Keratinocyte (primary cell): ENCODE data around the gene UCK2. TPM values are rescaled to one million over a fixed set of nuclear protein-coding genes. Genes with fewer than 3 reads are reported as not detected.

Experiments
- DNase-seq: peaks from one replicate; pipeline ENCODE4 v3.0.0-alpha.2; 2011; ENCODE audit warnings: low read depth, missing footprints, low spot score
- FAIRE-seq: peaks from 2 replicates; lab custom pipeline; 2011; peaks lifted over from hg19 to GRCh38; lab: Jason Lieb, UNC
- H2AFZ ChIP-seq: 2 replicates; pipeline ENCODE4 v1.6.0; 2012; ENCODE audit warnings: low read length, control low read depth, inconsistent platforms; ENCODE audit not compliant: control insufficient read depth
- H3K27ac ChIP-seq: 2 replicates; pipeline ENCODE4 v1.5.1; 2011; ENCODE audit warnings: low read length; ENCODE audit not compliant: control insufficient read depth, insufficient read depth
- H3K27me3 ChIP-seq: 3 replicates; pipeline ENCODE4 v1.6.0; 2011; ENCODE audit warnings: low read length; ENCODE audit not compliant: control insufficient read depth, insufficient read depth; ENCODE audit errors: extremely low read depth
- H3K36me3 ChIP-seq, 2 experiments: 2 replicates in 1 of 2; 3 replicates in 1 of 2; pipeline ENCODE4 v1.5.1; 2011; ENCODE audit warnings: low read length in 2 of 2, mild to moderate bottlenecking in 1 of 2; ENCODE audit not compliant: control insufficient read depth in 2 of 2, insufficient read depth in 2 of 2; ENCODE audit errors: extremely low read depth in 1 of 2
- H3K4me1 ChIP-seq: 3 replicates; pipeline ENCODE4 v1.5.1; 2011; ENCODE audit warnings: low read length; ENCODE audit not compliant: control insufficient read depth, insufficient read depth; ENCODE audit errors: extremely low read depth
- H3K4me2 ChIP-seq: 3 replicates; pipeline ENCODE4 v1.6.0; 2011; ENCODE audit warnings: low read depth, low read length; ENCODE audit not compliant: control insufficient read depth, insufficient read depth; ENCODE audit errors: extremely low read depth
- H3K4me3 ChIP-seq, 3 experiments: fragments of 200-600 bp in 1 of 3; sonication (generic) in 1 of 3; 2 replicates in 2 of 3; 3 replicates in 1 of 3; pipeline ENCODE4 v1.5.1; 2011 to 2016; ENCODE audit warnings: low read length in 3 of 3, mild to moderate bottlenecking in 3 of 3, control low read depth in 2 of 3, inconsistent platforms in 1 of 3, low read depth in 1 of 3, mixed read lengths in 1 of 3, mixed run types in 1 of 3, moderate library complexity in 1 of 3; ENCODE audit not compliant: control insufficient read depth in 2 of 3, insufficient read depth in 2 of 3; ENCODE audit errors: extremely low read depth in 1 of 3
- H3K79me2 ChIP-seq: 2 replicates; pipeline ENCODE4 v1.6.0; 2012; ENCODE audit warnings: low read length; ENCODE audit not compliant: control insufficient read depth, insufficient read depth
- H3K9ac ChIP-seq: 3 replicates; pipeline ENCODE4 v1.6.0; 2011; ENCODE audit warnings: low read length; ENCODE audit not compliant: control insufficient read depth, insufficient read depth; ENCODE audit errors: extremely low read depth
- H3K9me1 ChIP-seq: 3 replicates; pipeline ENCODE4 v1.6.0; 2011; ENCODE audit warnings: low read length; ENCODE audit not compliant: control insufficient read depth, insufficient read depth; ENCODE audit errors: extremely low read depth
- H3K9me3 ChIP-seq: 2 replicates; pipeline ENCODE4 v1.5.1; 2012; ENCODE audit warnings: low read depth, low read length; ENCODE audit not compliant: control insufficient read depth
- H4K20me1 ChIP-seq: 3 replicates; pipeline ENCODE4 v1.6.0; 2011; ENCODE audit warnings: low read length; ENCODE audit not compliant: control insufficient read depth, insufficient read depth; ENCODE audit errors: extremely low read depth
- CTCF ChIP-seq, 3 experiments: IDR thresholded peaks in 1 of 3; conservative IDR thresholded peaks in 1 of 3; optimal IDR thresholded peaks in 1 of 3; 2 replicates in 2 of 3; 3 replicates in 1 of 3; pipeline versions ENCODE3 to v1.5.1; 2011; ENCODE audit warnings: low read length in 3 of 3, mild to moderate bottlenecking in 3 of 3, moderate library complexity in 2 of 3, control low read depth in 1 of 3, inconsistent platforms in 1 of 3; ENCODE audit not compliant: insufficient read depth in 2 of 3; ENCODE audit errors: extremely low read depth in 1 of 3
- EZH2 ChIP-seq: IDR thresholded peaks from one replicate; pipeline ENCODE4 v1.6.1; 2012; ENCODE audit warnings: inconsistent platforms, mild to moderate bottlenecking, low read length, moderate library complexity
- dilution Hi-C: fragments of 300-500 bp; cut with MboI; formaldehyde crosslinking; loops from one replicate; pipeline ENCODE4 v1.7.0; 2020; ENCODE audit warnings: low sequenced_read_pairs; ENCODE audit not compliant: extremely low pct_ligation_motif_present
- polyA plus RNA-seq, 5 experiments: library from polyadenylated mRNA; depleted of rRNA in 3 of 5; stranded (reverse) in 3 of 5; stranded (forward) in 1 of 5; unstranded in 1 of 5; fragments of >200 nt; gene quantifications; 1 replicate in 1 of 5; 2 replicates in 3 of 5; 3 replicates in 1 of 5; pipeline versions ENCODE4 v1.2.1 to v1.2.3, GENCODE V29; 2011 to 2012; ENCODE audit warnings: missing spikeins in 2 of 5, low read depth in 1 of 5, low replicate concordance in 1 of 5

UCK2 gene
- polyA plus RNA-seq, 1 donor (not counting 4 experiments of a cell fraction or from before 2014, with no cell fraction given) = 71.9 TPM

- TF ChIP-seq EZH2 (no peak), CTCF (optimal IDR thresholded peaks at IDR 0.05 in 1 of 3, IDR thresholded peaks at IDR 0.05 in 1 of 3, conservative IDR thresholded peaks at IDR 0.05 in 1 of 3; ENCODE audit: extremely low read depth in 1 of 3, insufficient read depth in 2 of 3, low read length in 3 of 3) (no peak)
- no peak overlapping the region for H3K4me3 ChIP-seq
- H3K27ac ChIP-seq = no peak overlapping the region
- FAIRE-seq (no peak), DNase-seq (no peak)
- H4K20me1 ChIP-seq = peaks cover 17% of the 10 kb centered on the region
- peaks cover 0 to 3% of the 10 kb centered on the region in 2 experiments for H3K36me3 ChIP-seq
- dilution Hi-C loops = no loop called here
- H3K4me1 ChIP-seq = peaks cover 6% of the 10 kb centered on the region
- no peak overlapping the region for H3K9ac ChIP-seq
- peaks cover 8% of the 10 kb centered on the region for H3K9me1 ChIP-seq
- H3K9me3 ChIP-seq = no peaks in the 10 kb centered on the region
- H2AFZ ChIP-seq = no peak overlapping the region
- H3K27me3 ChIP-seq = no peaks in the 10 kb centered on the region
- no peak overlapping the region for H3K4me2 ChIP-seq
- peaks cover 94% of the 10 kb centered on the region for H3K79me2 ChIP-seq
Observed at GRCh38 chr1:165862448-165862847, 35.0 kb downstream of the UCK2 start.

GRCh38 chr1:165863346-165863745 is 35.9 kb downstream of the UCK2 start:
- Histone ChIP-seq H3K9me3 (no peaks in the 10 kb centered on the region), H3K4me2 (no peak overlapping the region), H3K79me2 (peaks cover 94% of the 10 kb centered on the region), H3K4me1 (peaks cover 3% of the 10 kb centered on the region), H3K27me3 (no peaks in the 10 kb centered on the region), H2AFZ (no peak overlapping the region), H3K9ac (no peak overlapping the region), H3K9me1 (peaks cover 7% of the 10 kb centered on the region), H3K27ac (no peak overlapping the region), H3K36me3 (peaks cover 0 to 3% of the 10 kb centered on the region in 2 experiments), H4K20me1 (peaks cover 12% of the 10 kb centered on the region), H3K4me3 (no peak overlapping the region)
- dilution Hi-C loops = no loop called here
- TF ChIP-seq CTCF (optimal IDR thresholded peaks at IDR 0.05 in 1 of 3, IDR thresholded peaks at IDR 0.05 in 1 of 3, conservative IDR thresholded peaks at IDR 0.05 in 1 of 3; ENCODE audit: extremely low read depth in 1 of 3, insufficient read depth in 2 of 3, low read length in 3 of 3) (no peak), EZH2 (no peak)
- no peak for DNase-seq
- FAIRE-seq = no peak
